A673 (cell line): ENCODE measurements around the gene CNOT2.

Experiments
- EZH2 ChIP-seq: fragments of 200-600 bp; sonication (generic); IDR thresholded peaks from 2 replicates; pipeline ENCODE4 v1.6.1; 2017; ENCODE audit warnings: borderline replicate concordance, low read depth, mild to moderate bottlenecking, mixed read lengths, antibody characterized with exemption, low read length; ENCODE audit not compliant: poor library complexity, severe bottlenecking
- TF ChIP-seq, protein P1 (sequence below): fragments of 300-800, 200-600 bp; sonication (generic); conservative IDR thresholded peaks from 2 replicates; pipeline ENCODE4 v1.5.1; 2017; ENCODE audit warnings: low read depth, mild to moderate bottlenecking, antibody characterized with exemption, low read length, moderate library complexity, mixed read lengths

- TF ChIP-seq, protein P1, sequence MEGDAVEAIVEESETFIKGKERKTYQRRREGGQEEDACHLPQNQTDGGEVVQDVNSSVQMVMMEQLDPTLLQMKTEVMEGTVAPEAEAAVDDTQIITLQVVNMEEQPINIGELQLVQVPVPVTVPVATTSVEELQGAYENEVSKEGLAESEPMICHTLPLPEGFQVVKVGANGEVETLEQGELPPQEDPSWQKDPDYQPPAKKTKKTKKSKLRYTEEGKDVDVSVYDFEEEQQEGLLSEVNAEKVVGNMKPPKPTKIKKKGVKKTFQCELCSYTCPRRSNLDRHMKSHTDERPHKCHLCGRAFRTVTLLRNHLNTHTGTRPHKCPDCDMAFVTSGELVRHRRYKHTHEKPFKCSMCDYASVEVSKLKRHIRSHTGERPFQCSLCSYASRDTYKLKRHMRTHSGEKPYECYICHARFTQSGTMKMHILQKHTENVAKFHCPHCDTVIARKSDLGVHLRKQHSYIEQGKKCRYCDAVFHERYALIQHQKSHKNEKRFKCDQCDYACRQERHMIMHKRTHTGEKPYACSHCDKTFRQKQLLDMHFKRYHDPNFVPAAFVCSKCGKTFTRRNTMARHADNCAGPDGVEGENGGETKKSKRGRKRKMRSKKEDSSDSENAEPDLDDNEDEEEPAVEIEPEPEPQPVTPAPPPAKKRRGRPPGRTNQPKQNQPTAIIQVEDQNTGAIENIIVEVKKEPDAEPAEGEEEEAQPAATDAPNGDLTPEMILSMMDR = no peak
- no peak for TF ChIP-seq EZH2
Measured at GRCh38 chr12:70307868-70308267, 64.6 kb downstream of the CNOT2 start.
